Measurements from ENCODE around the gene OR10G2.

DNA sequence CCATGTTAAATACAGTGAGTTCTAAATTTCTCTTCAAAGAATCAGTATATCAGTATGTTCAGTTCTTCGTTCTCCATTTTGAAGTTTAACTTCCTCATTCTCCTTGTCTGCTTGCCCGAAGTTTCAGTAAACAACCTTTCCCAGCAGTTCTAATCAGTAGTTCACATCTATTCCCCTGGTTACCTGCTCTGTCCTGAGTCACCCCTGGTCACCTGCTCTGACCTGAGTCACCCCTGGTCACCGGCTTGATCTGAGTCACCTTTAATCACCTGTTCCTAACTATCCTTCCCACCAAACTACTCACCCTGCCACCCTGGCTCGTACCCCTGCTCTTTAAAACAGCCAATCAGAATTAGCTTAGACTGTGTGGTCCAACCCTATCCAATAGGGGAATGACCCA lies 45.4 kb downstream of the OR10G2 start:
- TF ChIP-seq, protein P1, sequence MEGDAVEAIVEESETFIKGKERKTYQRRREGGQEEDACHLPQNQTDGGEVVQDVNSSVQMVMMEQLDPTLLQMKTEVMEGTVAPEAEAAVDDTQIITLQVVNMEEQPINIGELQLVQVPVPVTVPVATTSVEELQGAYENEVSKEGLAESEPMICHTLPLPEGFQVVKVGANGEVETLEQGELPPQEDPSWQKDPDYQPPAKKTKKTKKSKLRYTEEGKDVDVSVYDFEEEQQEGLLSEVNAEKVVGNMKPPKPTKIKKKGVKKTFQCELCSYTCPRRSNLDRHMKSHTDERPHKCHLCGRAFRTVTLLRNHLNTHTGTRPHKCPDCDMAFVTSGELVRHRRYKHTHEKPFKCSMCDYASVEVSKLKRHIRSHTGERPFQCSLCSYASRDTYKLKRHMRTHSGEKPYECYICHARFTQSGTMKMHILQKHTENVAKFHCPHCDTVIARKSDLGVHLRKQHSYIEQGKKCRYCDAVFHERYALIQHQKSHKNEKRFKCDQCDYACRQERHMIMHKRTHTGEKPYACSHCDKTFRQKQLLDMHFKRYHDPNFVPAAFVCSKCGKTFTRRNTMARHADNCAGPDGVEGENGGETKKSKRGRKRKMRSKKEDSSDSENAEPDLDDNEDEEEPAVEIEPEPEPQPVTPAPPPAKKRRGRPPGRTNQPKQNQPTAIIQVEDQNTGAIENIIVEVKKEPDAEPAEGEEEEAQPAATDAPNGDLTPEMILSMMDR (conservative IDR thresholded peaks at IDR 0.05): no peak
- no peak for TF ChIP-seq ZFX (IDR thresholded peaks at IDR 0.05)

All from C4-2B (cell line).